ENCODE results near the gene FSD2.
"Not testable (repeated sequence)": the region's sequence is repeated elsewhere in the genome, so short reads cannot be mapped to it uniquely, and the experiment has no call there.

The FSD2 gene

GRCh38 chr15:82790321-82790720, 15.5 kb downstream of the FSD2 start:
- DNase-seq: no peak

GRCh38 chr15:82789491-82789890, 16.4 kb downstream of the FSD2 start:
- DNase-seq: no peak

DNA sequence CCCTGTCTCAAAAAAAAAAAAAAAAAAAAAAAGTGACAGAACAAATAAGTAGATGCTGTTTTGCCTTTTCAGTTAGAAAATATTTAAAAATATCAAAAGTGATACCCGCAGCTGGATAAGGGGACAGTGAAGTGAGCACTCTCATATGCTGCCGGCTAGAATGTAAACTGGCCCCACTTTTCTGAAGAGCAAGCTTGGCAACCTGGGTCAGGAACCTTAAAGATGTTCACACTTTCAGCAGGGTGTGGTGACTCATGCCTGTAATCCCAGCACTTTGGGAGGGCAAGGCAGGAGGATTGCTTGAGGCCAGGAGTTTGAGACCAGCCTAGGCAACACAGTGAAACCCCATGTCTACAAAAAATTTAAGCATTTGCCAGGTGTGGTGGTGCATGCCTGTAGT, 17.4 kb downstream of the FSD2 start:
- DNase-seq: no peak

DNA sequence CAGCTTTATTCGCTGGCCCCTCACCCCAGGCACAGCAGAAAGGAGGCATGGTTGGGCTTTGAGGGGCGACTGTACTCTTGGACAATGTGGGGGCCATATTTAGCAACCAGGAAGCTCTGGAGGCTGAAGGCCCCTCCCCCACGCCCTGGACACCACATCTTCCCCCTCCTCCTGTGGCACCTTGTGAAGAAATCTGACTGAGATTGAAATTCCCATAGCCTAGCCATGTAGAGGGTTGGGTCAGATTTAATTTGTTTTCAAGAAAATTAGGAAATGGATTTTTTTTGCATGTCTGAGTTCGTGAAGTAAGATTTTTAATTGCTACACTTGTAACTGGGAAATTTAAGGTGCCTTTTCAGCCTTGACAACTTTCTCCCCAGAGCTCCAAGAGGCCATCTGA, 24.5 kb downstream of the FSD2 start:
- no peak for DNase-seq

- no peak for DNase-seq
Observed at GRCh38 chr15:82778755-82779154, 27.1 kb downstream of the FSD2 start.

GRCh38 chr15:82774496-82774895, 31.4 kb downstream of the FSD2 start:
- no peak for DNase-seq

GRCh38 chr15:82771789-82772607, 33.9 kb downstream of the FSD2 start:
- DNase-seq: no peak

GRCh38 chr15:82768414-82769054, 37.3 kb downstream of the FSD2 start:
- DNase-seq: no peak

- no peak for DNase-seq
Observed at GRCh38 chr15:82767163-82767829, 38.6 kb downstream of the FSD2 start.

DNA sequence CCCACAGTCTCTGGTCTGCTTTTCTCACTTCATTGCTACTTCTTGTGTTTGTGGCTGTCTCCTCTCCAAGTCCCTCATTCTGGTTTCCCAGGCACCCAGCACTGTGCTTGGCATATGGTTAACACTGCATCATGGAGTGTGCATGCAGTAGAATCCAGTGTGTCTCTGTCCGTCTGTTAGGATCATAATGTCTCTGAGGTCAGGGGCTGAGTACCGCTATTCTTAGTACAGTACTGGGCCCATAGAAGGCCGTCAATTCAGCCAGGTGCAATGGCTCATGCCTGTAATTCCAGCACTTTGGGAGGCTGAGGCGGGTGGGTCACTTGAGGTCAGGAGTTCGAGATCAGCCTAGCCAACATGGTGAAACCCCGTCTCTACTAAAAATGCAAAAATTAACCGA, 39.7 kb downstream of the FSD2 start:
- not testable (repeated sequence) for DNase-seq

- DNase-seq: no peak
Observed at GRCh38 chr15:82764740-82765139, 41.1 kb downstream of the FSD2 start.

GRCh38 chr15:82764117-82764490, 41.8 kb downstream of the FSD2 start:
- DNase-seq: no peak

DNA sequence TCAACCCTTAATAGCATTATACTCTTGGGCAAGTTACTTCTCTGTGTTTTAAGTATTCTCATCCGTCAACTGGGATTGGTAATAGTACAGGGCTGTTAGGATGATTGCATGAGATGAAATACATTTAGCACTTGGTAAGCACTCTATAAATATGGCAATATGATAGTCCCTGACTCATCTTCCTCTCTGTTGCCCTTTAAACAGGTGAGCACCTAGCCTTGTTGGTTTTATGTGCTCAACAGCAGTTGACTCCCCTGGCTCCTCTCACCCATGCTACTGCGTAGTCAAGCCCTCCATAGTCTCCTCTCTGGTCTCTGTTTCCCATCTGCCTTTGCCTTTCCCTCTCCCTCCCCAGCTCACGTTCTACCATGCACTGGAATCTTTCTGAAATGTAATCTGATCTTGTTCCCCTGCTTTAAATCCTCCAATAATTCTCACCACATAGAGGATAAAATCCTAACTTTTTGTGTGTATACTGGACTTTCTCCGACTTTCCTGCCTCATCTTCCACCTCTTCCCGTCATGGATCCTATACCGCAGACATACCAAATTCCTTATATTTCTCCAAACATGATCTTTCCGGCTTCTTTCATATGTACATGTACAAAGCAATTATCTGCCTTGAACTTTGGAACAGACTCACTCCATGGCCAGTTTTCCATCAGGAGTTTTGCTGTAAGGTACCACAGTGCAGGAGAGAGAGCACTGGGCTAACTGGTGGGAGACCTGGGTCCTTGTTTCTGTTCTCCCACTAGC, 42.3 kb downstream of the FSD2 start:
- DNase-seq: no peak

- no peak for DNase-seq
Observed at GRCh38 chr15:82751308-82751707, 54.6 kb downstream of the FSD2 start.

- peak; percentile 5 for DNase-seq
Observed at GRCh38 chr15:82750831-82751180, 55.1 kb downstream of the FSD2 start.

- DNase-seq: peak; percentile 92
Observed at GRCh38 chr15:82749951-82750830, 55.7 kb downstream of the FSD2 start.

DNA sequence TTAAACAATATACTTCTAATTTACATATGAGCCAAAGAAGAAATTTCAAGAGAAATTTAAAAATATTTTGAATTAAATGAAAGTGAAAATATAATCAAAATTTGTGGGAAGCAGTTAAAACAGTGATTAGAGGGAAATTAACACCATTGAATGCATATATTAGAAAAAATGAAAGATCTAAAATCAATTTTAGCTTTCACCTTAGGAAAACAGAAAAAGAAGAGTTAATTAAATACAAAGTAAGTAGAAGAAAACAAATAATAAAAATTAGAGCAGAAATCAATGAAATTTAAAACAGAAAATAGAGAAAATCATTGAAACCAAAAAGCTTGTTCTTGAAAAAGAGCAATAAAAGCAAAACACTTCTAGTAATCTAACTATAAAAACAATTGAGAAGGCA, 57.6 kb downstream of the FSD2 start:
- DNase-seq: no peak

DNA sequence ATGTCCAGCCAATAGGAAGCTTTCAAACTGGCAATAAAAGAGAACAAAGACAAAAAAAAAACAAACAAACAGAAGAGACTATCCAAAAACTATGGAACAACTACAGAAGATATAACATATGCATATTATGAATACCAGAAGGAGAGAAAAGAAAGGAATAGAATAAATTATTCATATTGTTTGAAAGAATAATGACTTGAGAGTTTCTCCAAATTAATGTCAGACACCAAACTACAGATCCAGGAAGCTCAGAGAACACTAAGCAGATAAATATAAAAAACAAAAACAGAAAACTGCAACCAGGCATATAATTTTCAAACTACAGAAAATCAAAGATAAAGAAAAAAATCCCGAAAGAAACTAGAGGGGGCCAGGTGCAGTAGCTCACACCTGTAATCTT, 62.1 kb downstream of the FSD2 start:
- no peak for DNase-seq

DNA sequence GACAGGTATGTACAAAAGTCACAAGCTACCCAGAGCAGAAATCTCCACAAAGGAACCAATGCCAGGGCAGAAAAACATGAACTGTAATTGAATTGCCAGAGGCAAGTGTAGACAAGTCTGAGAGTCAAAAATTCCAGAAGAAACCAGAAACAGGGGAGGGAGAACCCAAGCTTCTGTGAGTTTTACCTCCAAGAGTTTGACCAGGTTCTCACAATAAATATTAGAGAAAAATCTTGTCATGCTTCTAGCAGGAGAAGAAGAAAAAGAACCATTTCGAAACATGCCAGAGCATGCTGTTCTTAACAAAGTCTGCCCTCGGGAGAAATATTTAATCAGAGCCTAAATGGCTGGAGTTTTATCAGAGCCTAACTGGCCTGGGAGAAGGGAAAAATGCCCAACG, 63.7 kb downstream of the FSD2 start:
- DNase-seq: no peak

DNA sequence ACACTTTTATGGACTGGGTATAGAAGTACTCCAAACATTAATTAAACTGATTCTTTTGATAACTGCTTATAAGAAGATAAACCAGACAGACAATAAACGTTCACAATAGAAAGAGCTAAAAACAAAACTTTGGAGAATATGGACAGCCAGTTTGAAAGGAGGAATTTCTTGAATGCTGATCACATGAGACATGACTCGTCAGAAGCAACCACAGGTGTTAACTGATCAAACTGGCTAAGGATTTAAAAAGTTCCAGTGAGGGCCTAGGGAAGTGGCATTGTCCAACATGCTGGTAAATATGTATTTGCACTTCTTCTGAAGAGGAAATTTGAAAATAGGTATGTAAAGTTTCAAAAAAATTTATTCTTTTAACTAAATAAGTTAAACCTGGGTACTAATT, 66.8 kb downstream of the FSD2 start:
- DNase-seq: no peak

- no peak for DNase-seq
Observed at GRCh38 chr15:82737975-82738374, 67.9 kb downstream of the FSD2 start.

DNA sequence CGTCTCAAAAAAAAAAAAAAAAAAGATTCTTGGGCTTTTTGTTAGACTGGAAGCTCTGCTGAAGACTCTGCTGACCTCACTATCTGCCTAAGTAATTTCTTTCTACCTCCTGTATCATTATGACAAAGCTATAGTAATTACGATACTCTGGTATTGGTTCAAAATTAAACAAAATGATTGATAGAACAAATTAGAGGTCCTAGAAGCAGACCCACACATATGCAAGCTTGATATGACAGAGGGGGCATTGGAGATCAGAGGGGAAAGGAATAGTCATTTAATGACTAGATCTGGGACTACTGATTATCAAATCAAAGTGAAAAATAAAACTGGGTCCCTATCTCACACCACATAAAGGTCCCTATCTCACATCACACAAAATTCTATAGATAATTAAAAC, 74.3 kb downstream of the FSD2 start:
- no peak for DNase-seq
